ENCODE measurements around the gene PRKAR1B.
"Not testable (repeated sequence)": the region's sequence is repeated elsewhere in the genome, so short reads cannot be mapped to it uniquely, and the experiment has no call there.

PRKAR1B gene

GRCh38 chr7:569071-569855, 157.8 kb downstream of the PRKAR1B start:
- DNase-seq, result no peak

GRCh38 chr7:568031-568951, 158.8 kb downstream of the PRKAR1B start:
- DNase-seq, result no peak

GRCh38 chr7:567305-567883, 159.7 kb downstream of the PRKAR1B start:
- DNase-seq, result no peak

- no peak for DNase-seq
These were observed 161.0 kb downstream of the PRKAR1B start for GRCh38 chr7:566100-566499.

GRCh38 chr7:564176-564865, 162.8 kb downstream of the PRKAR1B start:
- DNase-seq, result no peak

- DNase-seq, result no peak
These were observed 163.4 kb downstream of the PRKAR1B start for GRCh38 chr7:563629-564170.

GRCh38 chr7:562789-563628, 164.1 kb downstream of the PRKAR1B start:
- DNase-seq, result no peak

GRCh38 chr7:562374-562675, 164.8 kb downstream of the PRKAR1B start:
- no peak for DNase-seq

- DNase-seq, result no peak
These were observed 165.3 kb downstream of the PRKAR1B start for GRCh38 chr7:561631-562373.

GRCh38 chr7:560966-561630, 166.0 kb downstream of the PRKAR1B start:
- no peak for DNase-seq

GRCh38 chr7:559396-559705, 167.7 kb downstream of the PRKAR1B start:
- DNase-seq, result no peak

- DNase-seq, result no peak
These were observed 169.6 kb downstream of the PRKAR1B start for GRCh38 chr7:557558-557881.

GRCh38 chr7:556837-557557, 170.1 kb downstream of the PRKAR1B start:
- no peak for DNase-seq

- DNase-seq, result no peak
These were observed 170.7 kb downstream of the PRKAR1B start for GRCh38 chr7:556291-556826.

- DNase-seq, result no peak
These were observed 171.4 kb downstream of the PRKAR1B start for GRCh38 chr7:555551-556160.

GRCh38 chr7:553636-554111, 173.4 kb downstream of the PRKAR1B start:
- DNase-seq, result no peak

- DNase-seq, result no peak
These were observed 174.0 kb downstream of the PRKAR1B start for GRCh38 chr7:552868-553635.

GRCh38 chr7:552151-552867, 174.8 kb downstream of the PRKAR1B start:
- DNase-seq, result not testable (repeated sequence)
